H1 (cell line): ENCODE measurements around the gene NET1. TPM values are rescaled to one million over a fixed set of nuclear protein-coding genes. Genes with fewer than 3 reads are reported as not detected.

Experiments
- SIRT6 ChIP-seq: IDR thresholded peaks from one replicate; pipeline ENCODE4 v1.7.1; 2012; ENCODE audit warnings: low read length, inconsistent platforms
- SRF ChIP-seq: IDR thresholded peaks from 2 replicates; pipeline ENCODE4 v1.6.1; 2011; ENCODE audit warnings: mild to moderate bottlenecking, low read depth, low read length, moderate library complexity
- TAF7 ChIP-seq: optimal IDR thresholded peaks from 2 replicates; pipeline ENCODE3; 2011; ENCODE audit warnings: low read depth, mild to moderate bottlenecking, inconsistent platforms, low read length, moderate library complexity, borderline replicate concordance
- polyA plus RNA-seq, 7 experiments: library from polyadenylated mRNA; depleted of rRNA in 3 of 7; stranded (reverse) in 5 of 7; unstranded in 2 of 7; fragments of >200 nt in 5 of 7; fragments of 200-250 nt in 2 of 7; gene quantifications; 1 replicate in 5 of 7; 2 replicates in 1 of 7; 4 replicates in 1 of 7; pipeline versions ENCODE4 v1.2.1 to v1.2.3, GENCODE V29; 2011 to 2013; ENCODE audit warnings: missing spikeins in 2 of 7, mixed read lengths in 2 of 7
- total RNA-seq: library from RNA; stranded (reverse); fragmentation: NEBNext Ultra II Directional; extraction: Animal tissue kit (Norgen Biotek cat#: 25700); gene quantifications from 2 replicates; pipeline ENCODE4 v1.2.1, GENCODE V29; 2021
- TF ChIP-seq, protein P1 (sequence below): fragments of 300-600 bp; sonication (generic); IDR thresholded peaks from 2 replicates; pipeline ENCODE4 v1.7.1; 2012; ENCODE audit warnings: low read length, moderate library complexity, mild to moderate bottlenecking, inconsistent platforms; ENCODE audit not compliant: insufficient replicate concordance

NET1 gene
- total and polyA plus RNA-seq, 2 of the 8 experiments (the other 6 are each of a cell fraction or from before 2014, with no cell fraction given) = 21.5 to 117 TPM

DNA sequence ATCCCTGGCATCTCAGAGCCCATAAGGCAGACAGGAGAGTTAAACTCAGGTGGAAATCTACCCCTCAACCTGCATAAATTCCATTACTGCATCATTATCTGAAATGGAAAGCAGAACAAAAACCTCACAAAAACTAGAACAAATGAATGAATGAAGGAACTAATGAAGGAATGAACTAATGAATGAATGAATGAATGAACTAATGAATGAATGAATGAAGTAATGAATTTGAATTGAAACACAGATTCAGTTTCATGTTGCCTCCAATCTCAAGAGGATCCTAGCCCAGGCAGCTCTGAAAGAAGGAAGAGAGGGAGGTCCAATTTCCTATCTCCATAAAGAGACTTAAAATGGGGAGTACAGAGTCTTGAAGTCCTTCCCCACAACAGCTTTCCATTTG is 49.5 kb upstream of the NET1 start (continued):
- TF ChIP-seq, protein P1, sequence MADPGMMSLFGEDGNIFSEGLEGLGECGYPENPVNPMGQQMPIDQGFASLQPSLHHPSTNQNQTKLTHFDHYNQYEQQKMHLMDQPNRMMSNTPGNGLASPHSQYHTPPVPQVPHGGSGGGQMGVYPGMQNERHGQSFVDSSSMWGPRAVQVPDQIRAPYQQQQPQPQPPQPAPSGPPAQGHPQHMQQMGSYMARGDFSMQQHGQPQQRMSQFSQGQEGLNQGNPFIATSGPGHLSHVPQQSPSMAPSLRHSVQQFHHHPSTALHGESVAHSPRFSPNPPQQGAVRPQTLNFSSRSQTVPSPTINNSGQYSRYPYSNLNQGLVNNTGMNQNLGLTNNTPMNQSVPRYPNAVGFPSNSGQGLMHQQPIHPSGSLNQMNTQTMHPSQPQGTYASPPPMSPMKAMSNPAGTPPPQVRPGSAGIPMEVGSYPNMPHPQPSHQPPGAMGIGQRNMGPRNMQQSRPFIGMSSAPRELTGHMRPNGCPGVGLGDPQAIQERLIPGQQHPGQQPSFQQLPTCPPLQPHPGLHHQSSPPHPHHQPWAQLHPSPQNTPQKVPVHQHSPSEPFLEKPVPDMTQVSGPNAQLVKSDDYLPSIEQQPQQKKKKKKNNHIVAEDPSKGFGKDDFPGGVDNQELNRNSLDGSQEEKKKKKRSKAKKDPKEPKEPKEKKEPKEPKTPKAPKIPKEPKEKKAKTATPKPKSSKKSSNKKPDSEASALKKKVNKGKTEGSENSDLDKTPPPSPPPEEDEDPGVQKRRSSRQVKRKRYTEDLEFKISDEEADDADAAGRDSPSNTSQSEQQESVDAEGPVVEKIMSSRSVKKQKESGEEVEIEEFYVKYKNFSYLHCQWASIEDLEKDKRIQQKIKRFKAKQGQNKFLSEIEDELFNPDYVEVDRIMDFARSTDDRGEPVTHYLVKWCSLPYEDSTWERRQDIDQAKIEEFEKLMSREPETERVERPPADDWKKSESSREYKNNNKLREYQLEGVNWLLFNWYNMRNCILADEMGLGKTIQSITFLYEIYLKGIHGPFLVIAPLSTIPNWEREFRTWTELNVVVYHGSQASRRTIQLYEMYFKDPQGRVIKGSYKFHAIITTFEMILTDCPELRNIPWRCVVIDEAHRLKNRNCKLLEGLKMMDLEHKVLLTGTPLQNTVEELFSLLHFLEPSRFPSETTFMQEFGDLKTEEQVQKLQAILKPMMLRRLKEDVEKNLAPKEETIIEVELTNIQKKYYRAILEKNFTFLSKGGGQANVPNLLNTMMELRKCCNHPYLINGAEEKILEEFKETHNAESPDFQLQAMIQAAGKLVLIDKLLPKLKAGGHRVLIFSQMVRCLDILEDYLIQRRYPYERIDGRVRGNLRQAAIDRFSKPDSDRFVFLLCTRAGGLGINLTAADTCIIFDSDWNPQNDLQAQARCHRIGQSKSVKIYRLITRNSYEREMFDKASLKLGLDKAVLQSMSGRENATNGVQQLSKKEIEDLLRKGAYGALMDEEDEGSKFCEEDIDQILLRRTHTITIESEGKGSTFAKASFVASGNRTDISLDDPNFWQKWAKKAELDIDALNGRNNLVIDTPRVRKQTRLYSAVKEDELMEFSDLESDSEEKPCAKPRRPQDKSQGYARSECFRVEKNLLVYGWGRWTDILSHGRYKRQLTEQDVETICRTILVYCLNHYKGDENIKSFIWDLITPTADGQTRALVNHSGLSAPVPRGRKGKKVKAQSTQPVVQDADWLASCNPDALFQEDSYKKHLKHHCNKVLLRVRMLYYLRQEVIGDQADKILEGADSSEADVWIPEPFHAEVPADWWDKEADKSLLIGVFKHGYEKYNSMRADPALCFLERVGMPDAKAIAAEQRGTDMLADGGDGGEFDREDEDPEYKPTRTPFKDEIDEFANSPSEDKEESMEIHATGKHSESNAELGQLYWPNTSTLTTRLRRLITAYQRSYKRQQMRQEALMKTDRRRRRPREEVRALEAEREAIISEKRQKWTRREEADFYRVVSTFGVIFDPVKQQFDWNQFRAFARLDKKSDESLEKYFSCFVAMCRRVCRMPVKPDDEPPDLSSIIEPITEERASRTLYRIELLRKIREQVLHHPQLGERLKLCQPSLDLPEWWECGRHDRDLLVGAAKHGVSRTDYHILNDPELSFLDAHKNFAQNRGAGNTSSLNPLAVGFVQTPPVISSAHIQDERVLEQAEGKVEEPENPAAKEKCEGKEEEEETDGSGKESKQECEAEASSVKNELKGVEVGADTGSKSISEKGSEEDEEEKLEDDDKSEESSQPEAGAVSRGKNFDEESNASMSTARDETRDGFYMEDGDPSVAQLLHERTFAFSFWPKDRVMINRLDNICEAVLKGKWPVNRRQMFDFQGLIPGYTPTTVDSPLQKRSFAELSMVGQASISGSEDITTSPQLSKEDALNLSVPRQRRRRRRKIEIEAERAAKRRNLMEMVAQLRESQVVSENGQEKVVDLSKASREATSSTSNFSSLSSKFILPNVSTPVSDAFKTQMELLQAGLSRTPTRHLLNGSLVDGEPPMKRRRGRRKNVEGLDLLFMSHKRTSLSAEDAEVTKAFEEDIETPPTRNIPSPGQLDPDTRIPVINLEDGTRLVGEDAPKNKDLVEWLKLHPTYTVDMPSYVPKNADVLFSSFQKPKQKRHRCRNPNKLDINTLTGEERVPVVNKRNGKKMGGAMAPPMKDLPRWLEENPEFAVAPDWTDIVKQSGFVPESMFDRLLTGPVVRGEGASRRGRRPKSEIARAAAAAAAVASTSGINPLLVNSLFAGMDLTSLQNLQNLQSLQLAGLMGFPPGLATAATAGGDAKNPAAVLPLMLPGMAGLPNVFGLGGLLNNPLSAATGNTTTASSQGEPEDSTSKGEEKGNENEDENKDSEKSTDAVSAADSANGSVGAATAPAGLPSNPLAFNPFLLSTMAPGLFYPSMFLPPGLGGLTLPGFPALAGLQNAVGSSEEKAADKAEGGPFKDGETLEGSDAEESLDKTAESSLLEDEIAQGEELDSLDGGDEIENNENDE = no peak
- TF ChIP-seq TAF7 = no peak
- TF ChIP-seq SRF = no peak
- no peak for TF ChIP-seq SIRT6
